ENCODE data around the gene GALNT5.

- no peak for TF ChIP-seq POLR2A (IDR thresholded peaks at IDR 0.05)
- TF ChIP-seq CTCF (IDR thresholded peaks at IDR 0.05), result no peak
- TF ChIP-seq POLR2AphosphoS5 (IDR thresholded peaks at IDR 0.05), result no peak
These were observed 27.9 kb upstream of the GALNT5 start for GRCh38 chr2:157229572-157229971.

All from sigmoid colon (tissue), 4 donors.